ENCODE measurements around the gene FAH.

FAH gene

GRCh38 chr15:80202016-80202315 lies 49.2 kb downstream of the FAH start:
- DNase-seq = no peak

- no peak for DNase-seq
Observed at GRCh38 chr15:80202641-80203360, 50.0 kb downstream of the FAH start.

- no peak for DNase-seq
Observed at GRCh38 chr15:80203361-80203885, 50.6 kb downstream of the FAH start.

- no peak for DNase-seq
Observed at GRCh38 chr15:80204231-80204630, 51.4 kb downstream of the FAH start.

- DNase-seq = no peak
Observed at GRCh38 chr15:80207887-80208286, 55.1 kb downstream of the FAH start.

GRCh38 chr15:80208758-80209734 lies 56.2 kb downstream of the FAH start:
- DNase-seq = no peak

GRCh38 chr15:80210611-80211573 lies 58.1 kb downstream of the FAH start:
- no peak for DNase-seq

- DNase-seq = no peak
Observed at GRCh38 chr15:80211976-80212375, 59.2 kb downstream of the FAH start.

GRCh38 chr15:80214910-80215309 lies 62.1 kb downstream of the FAH start:
- no peak for DNase-seq

GRCh38 chr15:80216141-80216540 lies 63.3 kb downstream of the FAH start:
- no peak for DNase-seq

- DNase-seq = no peak
Observed at GRCh38 chr15:80216911-80217310, 64.1 kb downstream of the FAH start.

GRCh38 chr15:80217327-80217900 lies 64.6 kb downstream of the FAH start:
- no peak for DNase-seq

- no peak for DNase-seq
Observed at GRCh38 chr15:80219955-80220354, 67.2 kb downstream of the FAH start.

- no peak for DNase-seq
Observed at GRCh38 chr15:80228959-80229610, 76.3 kb downstream of the FAH start.

GRCh38 chr15:80231371-80231770 lies 78.6 kb downstream of the FAH start:
- no peak for DNase-seq

GRCh38 chr15:80233581-80233980 lies 80.8 kb downstream of the FAH start:
- DNase-seq = no peak

GRCh38 chr15:80234883-80235282 lies 82.1 kb downstream of the FAH start:
- DNase-seq = peak; percentile 74

All from stimulated activated CD8-positive, alpha-beta memory T cell treated with anti-CD3 and anti-CD28 coated beads, Interleukin-4, amount 100 ng/mL, for 48 hours (primary cell).